Activated CD8-positive, alpha-beta T cell treated with anti-CD3 and anti-CD28 coated beads for 36 hours (primary cell): ENCODE data around the gene TMSB4X. TPM values are rescaled to one million over a fixed set of nuclear protein-coding genes. Genes with fewer than 3 reads are reported as not detected.
A peak's percentile ranks its signal among the peaks of the same experiment; 100 is the strongest.

Experiments used
- ATAC-seq: fragments of 200-7000 bp; cut with Tn5 transposase; one replicate; pipeline ENCODE4 v1.10.0; 2021; ENCODE audit warnings: mild to moderate bottlenecking, moderate library complexity
- CTCF ChIA-PET: fragments of 350-600 bp; sonication (Branson Sonifier 250); formaldehyde crosslinking; loops from one replicate; lab custom pipeline; 2021; ENCODE audit warnings: antibody characterized with exemption; lab: Charles Lee
- POLR2A ChIA-PET: fragments of 350-600 bp; sonication (Branson Sonifier 250); formaldehyde crosslinking; loops from one replicate; lab custom pipeline; 2021; ENCODE audit warnings: antibody characterized with exemption; lab: Charles Lee
- DNase-seq: peaks from one replicate; pipeline ENCODE4 v3.0.0-alpha.2; 2020
- H3K27ac Mint-ChIP-seq: one replicate; pipeline ENCODE4 v1.8.0; 2021; ENCODE audit warnings: mild to moderate bottlenecking, mixed read lengths
- H3K27me3 Mint-ChIP-seq: one replicate; pipeline ENCODE4 v1.8.0; 2021; ENCODE audit warnings: mixed read lengths
- H3K36me3 Mint-ChIP-seq: one replicate; pipeline ENCODE4 v1.8.0; 2021; ENCODE audit warnings: low read depth, mixed read lengths
- H3K4me1 Mint-ChIP-seq: one replicate; pipeline ENCODE4 v1.8.0; 2021; ENCODE audit warnings: low read depth, mixed read lengths
- H3K4me3 Mint-ChIP-seq: one replicate; pipeline ENCODE4 v1.8.0; 2021; ENCODE audit warnings: mild to moderate bottlenecking, moderate library complexity, mixed read lengths
- H3K9me3 Mint-ChIP-seq: one replicate; pipeline ENCODE4 v1.8.0; 2021; ENCODE audit warnings: mixed read lengths
- intact Hi-C: fragments of 100-400 bp; cut with micrococcal nuclease; formaldehyde crosslinking; loops from one replicate; pipeline ENCODE4 v1.10.0; 2022
- total RNA-seq, 2 experiments: library from RNA; stranded (reverse); gene quantifications; one replicate each; pipeline ENCODE4 v1.2.3, GENCODE V29; 2021
- TF ChIP-seq, protein P1 (sequence below): fragments of 200-600 bp; IDR thresholded peaks from one replicate; pipeline ENCODE4 v1.8.0; 2022; ENCODE audit warnings: antibody characterized with exemption, mild to moderate bottlenecking

Gene TMSB4X
- total RNA-seq, 2 experiments from 2014 or later, result 5,169 to 5,393 TPM

DNA sequence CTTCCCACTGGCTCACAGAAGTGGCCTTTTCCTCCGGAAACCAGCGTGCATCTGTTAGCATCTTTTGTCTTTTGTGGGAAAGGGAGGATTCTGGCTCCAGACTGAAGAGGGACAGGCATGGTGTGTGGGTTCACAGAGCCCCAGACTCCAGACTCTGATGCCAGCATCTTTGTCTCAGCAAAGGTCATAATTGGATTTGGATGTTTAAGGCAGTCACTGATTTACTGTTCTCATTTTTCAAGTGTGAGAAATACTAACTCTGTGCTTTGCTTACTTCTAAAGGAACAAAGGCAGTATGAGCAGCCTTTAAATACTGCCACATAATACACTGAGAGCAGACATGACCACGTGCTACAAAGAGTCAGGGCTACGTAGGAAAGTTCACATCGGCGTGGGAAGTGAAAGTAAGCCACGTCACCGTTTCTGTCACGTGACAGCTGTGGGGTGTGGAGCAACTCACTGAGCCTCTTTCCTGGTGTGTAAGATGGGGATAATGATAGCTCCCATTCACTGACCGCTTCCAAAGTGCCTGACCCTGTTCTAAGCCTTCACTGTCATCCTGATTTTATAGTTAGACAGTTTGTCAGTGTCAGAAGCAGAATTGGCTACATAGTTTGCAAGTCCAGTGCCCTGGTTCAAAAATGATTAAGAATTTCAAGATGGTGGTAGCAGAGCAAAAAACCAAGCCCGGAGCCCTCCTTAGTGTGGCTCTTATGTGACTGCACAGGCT, 24.8 kb upstream of the TMSB4X start:
- intact Hi-C loops, result loop anchor here (2.0 to 5.0 kb wide), 2 partner anchors 37 to 143 kb away; no protein-coding TSS in a partner anchor
- peak; percentile 54 for ATAC-seq
- H3K9me3 Mint-ChIP-seq, result no peaks in the 10 kb centered on the region
- CTCF ChIA-PET, result interaction anchor here (1.2 to 10.1 kb wide), 7 partner anchors 22 to 538 kb away, joined by 3 to 150 read pairs (median 4); partner anchors contain the start of gene TMSB4X
- POLR2A ChIA-PET, result interaction anchor here (0.6 to 15.9 kb wide), 22 partner anchors 9 to 719 kb away, joined by 3 to 621 read pairs (median 4); partner anchors contain the start of gene TMSB4X
- H3K4me1 Mint-ChIP-seq, result peaks cover 66% of the 10 kb centered on the region
- no peaks in the 10 kb centered on the region for H3K27me3 Mint-ChIP-seq
- H3K36me3 Mint-ChIP-seq, result peaks cover 9% of the 10 kb centered on the region
- peak overlapping the region; percentile 95 for H3K27ac Mint-ChIP-seq
- H3K4me3 Mint-ChIP-seq, result peak overlapping the region; percentile 81
- peak; percentile 93 for DNase-seq
- TF ChIP-seq, protein P1, sequence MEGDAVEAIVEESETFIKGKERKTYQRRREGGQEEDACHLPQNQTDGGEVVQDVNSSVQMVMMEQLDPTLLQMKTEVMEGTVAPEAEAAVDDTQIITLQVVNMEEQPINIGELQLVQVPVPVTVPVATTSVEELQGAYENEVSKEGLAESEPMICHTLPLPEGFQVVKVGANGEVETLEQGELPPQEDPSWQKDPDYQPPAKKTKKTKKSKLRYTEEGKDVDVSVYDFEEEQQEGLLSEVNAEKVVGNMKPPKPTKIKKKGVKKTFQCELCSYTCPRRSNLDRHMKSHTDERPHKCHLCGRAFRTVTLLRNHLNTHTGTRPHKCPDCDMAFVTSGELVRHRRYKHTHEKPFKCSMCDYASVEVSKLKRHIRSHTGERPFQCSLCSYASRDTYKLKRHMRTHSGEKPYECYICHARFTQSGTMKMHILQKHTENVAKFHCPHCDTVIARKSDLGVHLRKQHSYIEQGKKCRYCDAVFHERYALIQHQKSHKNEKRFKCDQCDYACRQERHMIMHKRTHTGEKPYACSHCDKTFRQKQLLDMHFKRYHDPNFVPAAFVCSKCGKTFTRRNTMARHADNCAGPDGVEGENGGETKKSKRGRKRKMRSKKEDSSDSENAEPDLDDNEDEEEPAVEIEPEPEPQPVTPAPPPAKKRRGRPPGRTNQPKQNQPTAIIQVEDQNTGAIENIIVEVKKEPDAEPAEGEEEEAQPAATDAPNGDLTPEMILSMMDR, result no peak

DNA sequence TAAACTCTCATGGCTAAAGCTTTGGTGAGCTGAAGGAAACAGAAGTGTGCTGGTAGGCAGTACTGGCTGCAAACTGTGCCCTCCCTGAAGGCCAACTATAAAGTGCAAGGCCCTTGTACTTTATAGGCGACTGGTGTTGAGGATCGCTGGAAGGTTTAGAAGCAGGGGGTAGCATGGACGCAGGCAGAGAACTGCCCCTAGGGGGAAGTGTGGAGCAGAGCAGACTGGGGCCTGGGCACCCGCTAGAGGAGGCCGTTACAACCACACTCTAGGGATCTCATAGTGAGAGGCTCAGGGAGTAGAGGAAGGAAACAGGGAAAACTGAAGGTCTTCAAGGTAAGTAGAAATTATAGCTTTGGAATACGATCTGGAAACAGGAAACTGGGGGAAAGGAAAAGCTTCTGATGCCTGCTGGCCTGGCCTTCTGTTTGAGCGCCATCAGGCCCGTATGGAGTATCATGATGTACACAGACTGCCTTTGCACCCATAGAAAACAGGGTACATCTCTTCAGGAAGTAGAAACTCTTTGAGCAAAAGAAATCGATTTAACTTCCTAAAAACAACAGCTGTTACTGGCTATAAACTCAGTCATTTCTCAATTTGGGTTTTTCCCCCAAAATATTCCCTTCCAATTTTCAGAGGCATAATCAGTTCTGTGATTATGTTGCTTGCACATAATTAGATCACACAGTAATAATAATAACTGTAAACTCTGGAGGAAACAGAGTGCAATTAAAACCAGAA, 23.9 kb upstream of the TMSB4X start:
- Mint-ChIP-seq H3K4me3 (peak overlapping the region; percentile 81), H3K4me1 (peaks cover 67% of the 10 kb centered on the region), H3K36me3 (peaks cover 10% of the 10 kb centered on the region), H3K27ac (peak overlapping the region; percentile 95), H3K9me3 (no peaks in the 10 kb centered on the region), H3K27me3 (no peaks in the 10 kb centered on the region)
- CTCF ChIA-PET, result interaction anchor here (0.6 to 10.1 kb wide), 10 partner anchors 21 to 537 kb away, joined by 3 to 150 read pairs (median 4); partner anchors contain the start of gene TMSB4X
- intact Hi-C loops, result loop anchor here (2.0 to 5.0 kb wide), 2 partner anchors 36 to 142 kb away; no protein-coding TSS in a partner anchor
- TF ChIP-seq, protein P1, result peak; percentile 67
- POLR2A ChIA-PET, result interaction anchor here (0.6 to 15.9 kb wide), 17 partner anchors 8 to 718 kb away, joined by 3 to 621 read pairs (median 4); partner anchors contain the start of gene TMSB4X
- DNase-seq (peak; percentile 82), ATAC-seq (peak; percentile 73)

DNA sequence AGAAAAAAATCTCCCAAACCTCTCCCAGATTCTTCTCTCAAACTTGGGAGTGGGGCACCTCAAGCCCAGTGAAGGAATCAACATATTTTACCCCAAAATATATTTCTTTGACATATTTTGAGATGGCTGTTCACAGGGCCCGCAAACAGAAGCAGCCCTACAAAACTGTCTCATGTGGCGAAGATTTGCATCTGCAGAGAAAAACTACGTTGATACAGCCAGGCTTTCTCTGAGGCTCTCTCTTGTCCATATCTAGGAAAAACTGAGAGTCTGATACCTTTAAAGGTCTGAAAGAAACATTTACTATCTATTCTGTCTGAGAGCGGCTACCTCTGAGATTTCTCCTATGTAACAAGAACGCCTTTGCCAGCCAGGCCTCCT, 23.3 kb upstream of the TMSB4X start:
- peaks cover 64% of the 10 kb centered on the region for H3K4me1 Mint-ChIP-seq
- H3K27me3 Mint-ChIP-seq, result no peaks in the 10 kb centered on the region
- ChIA-PET POLR2A (interaction anchor here (1.2 to 15.9 kb wide), 10 partner anchors 23 to 539 kb away, joined by 3 to 621 read pairs (median 4); partner anchors contain the start of gene TMSB4X), CTCF (interaction anchor here (0.6 to 10.1 kb wide), 10 partner anchors 20 to 536 kb away, joined by 3 to 150 read pairs (median 4); partner anchors contain the start of gene TMSB4X)
- peak overlapping the region; percentile 95 for H3K27ac Mint-ChIP-seq
- ATAC-seq, result no peak
- no peaks in the 10 kb centered on the region for H3K9me3 Mint-ChIP-seq
- TF ChIP-seq, protein P1, result no peak
- no peak for DNase-seq
- intact Hi-C loops, result loop anchor here (2.0 to 5.0 kb wide), 2 partner anchors 36 to 141 kb away; no protein-coding TSS in a partner anchor
- H3K36me3 Mint-ChIP-seq, result peaks cover 10% of the 10 kb centered on the region
- peak overlapping the region; percentile 81 for H3K4me3 Mint-ChIP-seq

DNA sequence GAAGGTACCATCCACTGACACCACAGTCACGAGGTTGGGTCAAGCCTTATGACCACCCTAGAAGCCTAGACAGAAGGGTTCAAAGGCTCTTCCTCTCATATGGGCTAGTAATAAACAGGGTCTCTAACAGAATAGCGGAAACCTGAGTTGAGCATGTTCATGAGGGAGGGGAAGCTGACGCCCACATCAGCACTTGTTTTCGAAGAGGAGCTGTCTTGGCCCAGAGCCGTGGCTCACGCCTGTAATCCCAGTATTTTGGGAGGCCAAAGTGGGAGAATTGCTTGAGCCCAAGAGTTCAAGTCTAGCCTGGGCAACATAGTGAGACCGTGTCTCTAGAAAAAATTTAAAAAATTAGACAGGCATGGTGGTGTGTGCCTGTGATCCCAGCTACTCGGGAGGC, 21.5 kb upstream of the TMSB4X start:
- intact Hi-C loops, result loop anchor here (1.0 to 5.0 kb wide), 2 partner anchors 21 to 34 kb away; no protein-coding TSS in a partner anchor
- CTCF ChIA-PET, result interaction anchor here (10.1 kb wide), 1 partner anchor 18 kb away, joined by 150 read pairs; the partner anchor contains the start of gene TMSB4X
- H3K9me3 Mint-ChIP-seq, result no peaks in the 10 kb centered on the region
- no peak for DNase-seq
- H3K4me1 Mint-ChIP-seq, result peaks cover 54% of the 10 kb centered on the region
- peak overlapping the region; percentile 88 for H3K4me3 Mint-ChIP-seq
- H3K27me3 Mint-ChIP-seq, result no peaks in the 10 kb centered on the region
- ATAC-seq, result no peak
- POLR2A ChIA-PET, result interaction anchor here (1.0 to 15.9 kb wide), 3 partner anchors 21 to 137 kb away, joined by 3 to 621 read pairs (median 3); partner anchors contain the start of gene TMSB4X
- TF ChIP-seq, protein P1, result no peak
- peak overlapping the region; percentile 95 for H3K27ac Mint-ChIP-seq
- H3K36me3 Mint-ChIP-seq, result peaks cover 10% of the 10 kb centered on the region
